ENCODE measurements around the gene POU6F2.

POU6F2 gene

DNA sequence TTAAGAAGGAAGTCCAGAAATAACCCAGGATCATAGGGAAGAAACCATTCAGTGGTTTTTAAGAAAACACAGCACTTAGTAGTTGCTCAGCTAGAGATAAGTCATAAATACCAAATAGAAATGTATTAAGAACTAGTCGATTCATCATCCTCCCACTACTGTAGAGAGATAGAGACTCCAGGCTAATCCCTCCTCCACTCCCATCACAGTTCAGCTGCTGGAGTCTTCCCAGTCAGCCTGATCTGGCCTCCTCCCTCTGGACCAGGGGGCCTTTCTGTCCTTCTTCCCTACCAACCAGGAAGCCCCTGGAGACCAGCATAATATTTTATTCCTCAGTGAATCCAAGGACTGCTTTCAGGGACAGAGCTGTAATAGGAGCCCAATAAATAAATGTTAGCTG lies 294.4 kb downstream of the POU6F2 start:
- TF ChIP-seq, protein P1, sequence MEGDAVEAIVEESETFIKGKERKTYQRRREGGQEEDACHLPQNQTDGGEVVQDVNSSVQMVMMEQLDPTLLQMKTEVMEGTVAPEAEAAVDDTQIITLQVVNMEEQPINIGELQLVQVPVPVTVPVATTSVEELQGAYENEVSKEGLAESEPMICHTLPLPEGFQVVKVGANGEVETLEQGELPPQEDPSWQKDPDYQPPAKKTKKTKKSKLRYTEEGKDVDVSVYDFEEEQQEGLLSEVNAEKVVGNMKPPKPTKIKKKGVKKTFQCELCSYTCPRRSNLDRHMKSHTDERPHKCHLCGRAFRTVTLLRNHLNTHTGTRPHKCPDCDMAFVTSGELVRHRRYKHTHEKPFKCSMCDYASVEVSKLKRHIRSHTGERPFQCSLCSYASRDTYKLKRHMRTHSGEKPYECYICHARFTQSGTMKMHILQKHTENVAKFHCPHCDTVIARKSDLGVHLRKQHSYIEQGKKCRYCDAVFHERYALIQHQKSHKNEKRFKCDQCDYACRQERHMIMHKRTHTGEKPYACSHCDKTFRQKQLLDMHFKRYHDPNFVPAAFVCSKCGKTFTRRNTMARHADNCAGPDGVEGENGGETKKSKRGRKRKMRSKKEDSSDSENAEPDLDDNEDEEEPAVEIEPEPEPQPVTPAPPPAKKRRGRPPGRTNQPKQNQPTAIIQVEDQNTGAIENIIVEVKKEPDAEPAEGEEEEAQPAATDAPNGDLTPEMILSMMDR (IDR thresholded peaks at IDR 0.05; ENCODE audit: low read depth, low read length) = no peak
- no peak overlapping the region for H3K4me3 ChIP-seq (ENCODE audit: low read depth, low read length)

DNA sequence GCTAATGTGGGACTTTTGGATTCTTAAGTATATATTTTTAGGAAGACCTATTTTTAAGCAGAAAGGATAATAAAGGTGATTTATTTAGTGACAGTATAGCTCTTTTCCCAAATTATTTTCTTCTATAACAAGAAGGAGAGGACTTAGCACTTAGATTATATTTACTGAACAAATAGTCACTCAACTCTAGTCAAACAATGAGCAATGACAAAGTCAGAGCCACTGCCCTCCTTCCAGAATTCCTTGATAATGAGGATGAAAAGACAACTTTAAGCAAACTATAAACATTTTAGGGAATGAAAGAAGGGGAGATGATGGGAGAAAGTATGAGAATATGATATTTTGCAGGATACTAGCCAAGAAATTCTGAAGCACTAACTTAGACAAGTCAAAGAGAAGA lies 295.0 kb downstream of the POU6F2 start:
- TF ChIP-seq, protein P1 (IDR thresholded peaks at IDR 0.05; ENCODE audit: low read depth, low read length) = no peak
- no peak overlapping the region for H3K4me3 ChIP-seq (ENCODE audit: low read depth, low read length)

DNA sequence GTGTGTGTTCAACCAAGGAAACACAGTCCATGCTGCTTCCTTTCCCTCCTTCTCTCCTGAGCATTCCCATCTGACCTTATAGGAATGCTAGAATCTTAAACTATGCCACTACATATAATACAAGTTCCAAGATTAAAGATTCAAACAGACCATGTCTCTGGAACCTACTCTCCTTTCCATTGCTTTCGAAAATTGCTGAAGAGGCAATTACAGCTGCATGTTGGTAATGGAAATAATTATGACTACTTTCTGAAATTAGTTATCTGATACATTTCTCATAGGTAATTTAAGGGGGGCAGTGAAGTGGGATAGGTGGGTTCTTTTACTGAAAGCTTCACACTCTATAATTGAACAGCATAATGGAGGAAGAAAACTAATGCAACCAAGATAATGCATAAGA lies 302.6 kb downstream of the POU6F2 start:
- no peak overlapping the region for H3K4me3 ChIP-seq (ENCODE audit: low read depth, low read length)
- TF ChIP-seq, protein P1 (IDR thresholded peaks at IDR 0.05; ENCODE audit: low read depth, low read length) = no peak

DNA sequence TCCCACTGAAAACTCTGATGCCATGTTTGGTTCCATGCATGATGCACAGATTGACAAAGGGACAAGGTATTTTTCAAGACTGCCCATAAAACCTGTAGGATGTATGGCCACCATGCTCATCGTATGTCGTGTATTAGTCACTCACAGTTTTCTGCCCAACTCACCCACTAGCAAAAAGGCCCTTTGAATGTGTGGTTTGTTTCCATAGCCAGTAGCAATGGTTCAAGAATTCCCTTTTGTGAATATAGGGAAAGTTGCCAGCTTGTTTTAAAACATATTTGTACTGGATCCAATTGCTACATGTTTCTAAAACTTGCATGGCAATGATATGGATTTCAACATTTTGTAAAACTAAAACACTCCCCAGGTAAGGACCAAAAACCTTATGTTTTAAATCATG lies 307.5 kb downstream of the POU6F2 start:
- no peak overlapping the region for H3K4me3 ChIP-seq (ENCODE audit: low read depth, low read length)
- TF ChIP-seq, protein P1 (IDR thresholded peaks at IDR 0.05; ENCODE audit: low read depth, low read length) = no peak

DNA sequence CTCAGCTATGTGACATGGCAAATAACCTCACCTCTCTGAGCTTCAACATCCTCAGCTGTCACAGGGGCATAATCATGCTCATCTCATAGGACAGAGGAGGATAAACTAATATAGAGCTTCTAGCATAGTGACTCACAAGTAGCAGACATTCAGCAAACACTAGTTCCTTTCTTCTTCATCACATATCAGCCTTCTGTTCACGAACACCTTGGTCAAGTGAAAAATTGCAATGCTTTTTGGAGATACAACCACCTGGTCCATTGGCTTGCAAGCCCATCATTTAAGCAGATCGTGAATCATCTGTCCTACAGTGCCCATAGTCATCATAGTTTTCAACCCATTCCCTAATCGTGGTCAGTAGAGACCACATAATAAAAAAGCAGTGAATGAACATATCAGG lies 310.6 kb downstream of the POU6F2 start:
- no peak overlapping the region for H3K4me3 ChIP-seq (ENCODE audit: low read depth, low read length)
- TF ChIP-seq, protein P1 (IDR thresholded peaks at IDR 0.05; ENCODE audit: low read depth, low read length) = no peak

DNA sequence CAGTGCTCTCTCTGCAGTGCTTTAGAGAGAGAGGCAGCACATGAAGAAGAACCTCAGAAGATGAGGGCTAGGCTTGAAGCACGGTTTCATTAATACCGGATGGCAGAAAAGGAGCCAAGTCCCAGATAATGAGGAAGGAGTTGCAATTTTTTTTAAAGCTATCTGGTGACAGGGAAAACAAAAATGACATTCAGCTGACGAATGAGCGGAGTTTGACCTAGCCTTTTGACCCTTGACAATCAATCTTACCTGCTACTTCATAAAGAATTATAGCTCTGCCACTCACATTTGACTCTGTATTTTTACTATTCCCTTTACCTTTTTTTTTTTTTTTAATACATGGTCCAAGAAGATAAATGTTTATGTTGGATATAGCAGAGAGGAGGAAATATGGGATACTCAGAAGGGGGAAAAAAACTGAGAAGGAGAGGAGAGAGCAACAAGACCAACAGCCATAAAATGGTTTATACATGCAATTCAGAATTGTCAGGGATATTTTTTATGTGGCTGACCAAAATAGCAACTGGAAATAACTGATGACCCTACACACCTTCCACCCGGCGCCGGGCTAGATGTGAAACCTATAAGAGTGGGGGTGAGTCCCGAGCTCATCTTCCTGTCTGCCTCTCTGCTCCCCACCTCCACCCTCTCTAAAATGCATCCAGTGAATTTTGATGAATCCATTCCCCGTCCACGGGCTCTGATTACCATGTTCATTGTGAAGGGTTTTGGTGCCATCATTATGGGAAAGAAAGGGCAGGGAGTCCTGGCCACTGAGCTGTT lies 314.1 kb downstream of the POU6F2 start:
- TF ChIP-seq, protein P1 (IDR thresholded peaks at IDR 0.05; ENCODE audit: low read depth, low read length) = no peak
- H3K4me3 ChIP-seq (ENCODE audit: low read depth, low read length) = no peak overlapping the region

DNA sequence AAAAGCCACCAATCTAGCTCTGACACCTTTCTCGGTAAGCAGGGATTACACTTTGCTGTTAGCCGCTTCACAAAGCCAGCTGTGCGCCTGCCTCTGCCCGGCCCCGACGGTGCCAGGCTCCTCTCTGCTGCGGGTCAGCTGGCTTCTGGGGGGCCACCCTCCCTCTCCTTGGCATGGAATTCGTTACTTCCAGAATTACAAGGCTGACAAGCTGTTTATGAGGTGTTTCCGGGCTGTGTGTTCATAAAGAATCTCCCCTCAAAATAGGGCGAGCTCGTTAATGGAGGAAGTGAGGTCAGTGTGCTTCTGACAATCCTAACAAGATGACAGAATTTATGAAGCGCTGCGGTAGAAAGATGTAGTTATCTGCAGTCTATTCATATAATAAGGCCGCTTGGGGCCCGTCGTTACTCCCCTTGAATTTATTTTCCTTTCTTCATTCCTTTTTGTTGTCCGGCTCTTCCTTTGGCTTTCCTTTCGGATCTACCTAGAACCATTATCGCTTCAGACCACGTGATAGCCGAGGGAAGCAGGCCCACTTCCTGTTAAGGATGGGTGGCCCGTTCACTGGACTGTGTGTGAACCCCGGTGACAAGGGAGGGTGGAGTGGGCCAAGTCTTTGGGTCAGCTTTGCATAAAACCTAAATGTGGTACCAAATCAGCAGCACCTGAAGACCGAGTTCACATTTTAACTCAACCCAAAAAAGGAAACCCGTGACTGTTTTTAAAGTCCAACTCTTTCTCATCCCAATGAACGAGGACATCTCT lies 315.5 kb downstream of the POU6F2 start:
- TF ChIP-seq, protein P1 (IDR thresholded peaks at IDR 0.05; ENCODE audit: low read depth, low read length) = no peak
- no peak overlapping the region for H3K4me3 ChIP-seq (ENCODE audit: low read depth, low read length)

All from WI38 (cell line).